Activated CD8-positive, alpha-beta T cell treated with anti-CD3 and anti-CD28 coated beads for 36 hours (primary cell): ENCODE results near the gene KDM4F. TPM values are rescaled to one million over a fixed set of nuclear protein-coding genes. Genes with fewer than 3 reads are reported as not detected.

Source experiments
- ATAC-seq: fragments of 200-7000 bp; cut with Tn5 transposase; one replicate; pipeline ENCODE4 v1.10.0; 2021; ENCODE audit warnings: mild to moderate bottlenecking, moderate library complexity
- CTCF ChIA-PET: fragments of 350-600 bp; sonication (Branson Sonifier 250); formaldehyde crosslinking; loops from one replicate; lab custom pipeline; 2021; ENCODE audit warnings: antibody characterized with exemption; lab: Charles Lee
- POLR2A ChIA-PET: fragments of 350-600 bp; sonication (Branson Sonifier 250); formaldehyde crosslinking; loops from one replicate; lab custom pipeline; 2021; ENCODE audit warnings: antibody characterized with exemption; lab: Charles Lee
- DNase-seq: peaks from one replicate; pipeline ENCODE4 v3.0.0-alpha.2; 2020
- H3K27ac Mint-ChIP-seq: one replicate; pipeline ENCODE4 v1.8.0; 2021; ENCODE audit warnings: mild to moderate bottlenecking, mixed read lengths
- H3K27me3 Mint-ChIP-seq: one replicate; pipeline ENCODE4 v1.8.0; 2021; ENCODE audit warnings: mixed read lengths
- H3K36me3 Mint-ChIP-seq: one replicate; pipeline ENCODE4 v1.8.0; 2021; ENCODE audit warnings: low read depth, mixed read lengths
- H3K4me1 Mint-ChIP-seq: one replicate; pipeline ENCODE4 v1.8.0; 2021; ENCODE audit warnings: low read depth, mixed read lengths
- H3K4me3 Mint-ChIP-seq: one replicate; pipeline ENCODE4 v1.8.0; 2021; ENCODE audit warnings: mild to moderate bottlenecking, moderate library complexity, mixed read lengths
- H3K9me3 Mint-ChIP-seq: one replicate; pipeline ENCODE4 v1.8.0; 2021; ENCODE audit warnings: mixed read lengths
- intact Hi-C: fragments of 100-400 bp; cut with micrococcal nuclease; formaldehyde crosslinking; loops from one replicate; pipeline ENCODE4 v1.10.0; 2022
- total RNA-seq, 2 experiments: library from RNA; stranded (reverse); gene quantifications; one replicate each; pipeline ENCODE4 v1.2.3, GENCODE V29; 2021
- TF ChIP-seq, protein P1 (sequence below): fragments of 200-600 bp; IDR thresholded peaks from one replicate; pipeline ENCODE4 v1.8.0; 2022; ENCODE audit warnings: antibody characterized with exemption, mild to moderate bottlenecking

KDM4F gene
- total RNA-seq, 2 experiments from 2014 or later = not detected

DNA sequence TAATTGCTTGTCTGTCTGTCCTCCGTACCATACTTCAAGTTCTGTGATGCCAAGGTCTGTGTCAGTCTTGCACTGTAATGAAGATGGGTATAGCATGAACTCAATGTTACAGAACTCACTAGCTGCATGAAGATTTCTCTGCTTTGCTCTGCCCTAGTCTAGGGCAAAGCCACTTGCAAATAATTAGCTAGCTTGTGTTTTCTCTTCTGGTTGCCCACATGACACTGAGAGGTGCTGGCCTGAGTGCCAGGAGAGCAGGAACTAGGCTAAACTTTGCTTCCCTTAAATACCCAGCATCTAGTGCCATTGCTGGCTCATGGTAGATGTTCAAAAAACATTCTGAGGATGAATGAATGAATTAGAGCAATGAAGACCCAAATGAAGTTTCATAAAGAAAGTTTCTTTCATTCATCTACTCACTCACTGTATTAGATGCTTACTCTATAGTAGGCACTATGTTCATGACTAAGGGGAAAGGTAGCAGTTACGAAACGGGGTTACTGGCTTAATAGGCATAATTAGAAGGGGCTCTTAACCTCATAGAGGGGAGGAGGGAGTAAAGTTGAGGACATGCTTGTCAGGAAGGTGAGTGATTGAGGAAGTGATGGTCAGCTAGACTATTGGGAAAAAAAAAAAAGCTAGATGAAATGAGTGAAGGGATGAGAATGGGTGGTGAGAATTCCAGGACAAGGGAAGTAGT is 36.0 kb downstream of the KDM4F start:
- ChIA-PET CTCF (interaction anchor here (1.1 to 3.9 kb wide), 6 partner anchors 10 to 72 kb away, joined by 3 to 24 read pairs (median 7); partner anchors contain the start of gene SRSF8), POLR2A (interaction anchor here (0.5 to 1.8 kb wide), 7 partner anchors 9 to 706 kb away, joined by 3 to 9 read pairs (median 4); partner anchors contain the start of genes CEP57 and SRSF8)
- Mint-ChIP-seq H3K36me3 (peaks cover 1% of the 10 kb centered on the region), H3K27ac (peak overlapping the region; percentile 27), H3K27me3 (no peaks in the 10 kb centered on the region), H3K4me3 (no peak overlapping the region), H3K9me3 (no peaks in the 10 kb centered on the region), H3K4me1 (peaks cover 44% of the 10 kb centered on the region)
- TF ChIP-seq, protein P1, sequence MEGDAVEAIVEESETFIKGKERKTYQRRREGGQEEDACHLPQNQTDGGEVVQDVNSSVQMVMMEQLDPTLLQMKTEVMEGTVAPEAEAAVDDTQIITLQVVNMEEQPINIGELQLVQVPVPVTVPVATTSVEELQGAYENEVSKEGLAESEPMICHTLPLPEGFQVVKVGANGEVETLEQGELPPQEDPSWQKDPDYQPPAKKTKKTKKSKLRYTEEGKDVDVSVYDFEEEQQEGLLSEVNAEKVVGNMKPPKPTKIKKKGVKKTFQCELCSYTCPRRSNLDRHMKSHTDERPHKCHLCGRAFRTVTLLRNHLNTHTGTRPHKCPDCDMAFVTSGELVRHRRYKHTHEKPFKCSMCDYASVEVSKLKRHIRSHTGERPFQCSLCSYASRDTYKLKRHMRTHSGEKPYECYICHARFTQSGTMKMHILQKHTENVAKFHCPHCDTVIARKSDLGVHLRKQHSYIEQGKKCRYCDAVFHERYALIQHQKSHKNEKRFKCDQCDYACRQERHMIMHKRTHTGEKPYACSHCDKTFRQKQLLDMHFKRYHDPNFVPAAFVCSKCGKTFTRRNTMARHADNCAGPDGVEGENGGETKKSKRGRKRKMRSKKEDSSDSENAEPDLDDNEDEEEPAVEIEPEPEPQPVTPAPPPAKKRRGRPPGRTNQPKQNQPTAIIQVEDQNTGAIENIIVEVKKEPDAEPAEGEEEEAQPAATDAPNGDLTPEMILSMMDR = no peak
- no peak for ATAC-seq
- DNase-seq = no peak
- intact Hi-C loops = no loop called here

DNA sequence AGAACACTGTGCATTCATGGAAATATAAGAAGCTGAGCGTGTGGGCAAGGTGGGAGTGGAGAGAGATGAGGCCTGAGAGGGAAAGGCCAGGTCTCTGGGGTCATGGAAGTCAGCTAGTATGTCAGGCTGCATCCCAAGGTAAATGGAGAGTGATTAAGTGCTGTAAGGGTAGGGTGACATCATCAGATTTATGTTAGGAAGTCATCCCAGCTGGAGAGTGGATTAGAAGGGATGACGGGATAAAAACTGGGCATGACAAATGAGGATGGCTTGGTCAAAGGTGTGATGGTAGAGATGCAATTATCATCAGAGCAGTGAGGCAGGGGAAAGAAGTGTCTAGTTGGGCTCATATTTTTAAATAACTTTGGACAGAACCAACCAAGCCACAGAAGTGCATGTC is 36.9 kb downstream of the KDM4F start:
- no peaks in the 10 kb centered on the region for H3K27me3 Mint-ChIP-seq
- POLR2A ChIA-PET = interaction anchor here (0.5 kb wide), 1 partner anchor 299 kb away, joined by 4 read pairs; no protein-coding TSS in a partner anchor
- intact Hi-C loops = no loop called here
- H3K27ac Mint-ChIP-seq = no peak overlapping the region
- peaks cover 2% of the 10 kb centered on the region for H3K36me3 Mint-ChIP-seq
- H3K9me3 Mint-ChIP-seq = no peaks in the 10 kb centered on the region
- H3K4me1 Mint-ChIP-seq = peaks cover 52% of the 10 kb centered on the region
- no peak overlapping the region for H3K4me3 Mint-ChIP-seq
- TF ChIP-seq, protein P1 = no peak
- DNase-seq (no peak), ATAC-seq (no peak)
- CTCF ChIA-PET = interaction anchor here (1.3 to 3.9 kb wide), 4 partner anchors 15 to 88 kb away, joined by 3 to 24 read pairs (median 8); partner anchors contain the start of gene SRSF8

DNA sequence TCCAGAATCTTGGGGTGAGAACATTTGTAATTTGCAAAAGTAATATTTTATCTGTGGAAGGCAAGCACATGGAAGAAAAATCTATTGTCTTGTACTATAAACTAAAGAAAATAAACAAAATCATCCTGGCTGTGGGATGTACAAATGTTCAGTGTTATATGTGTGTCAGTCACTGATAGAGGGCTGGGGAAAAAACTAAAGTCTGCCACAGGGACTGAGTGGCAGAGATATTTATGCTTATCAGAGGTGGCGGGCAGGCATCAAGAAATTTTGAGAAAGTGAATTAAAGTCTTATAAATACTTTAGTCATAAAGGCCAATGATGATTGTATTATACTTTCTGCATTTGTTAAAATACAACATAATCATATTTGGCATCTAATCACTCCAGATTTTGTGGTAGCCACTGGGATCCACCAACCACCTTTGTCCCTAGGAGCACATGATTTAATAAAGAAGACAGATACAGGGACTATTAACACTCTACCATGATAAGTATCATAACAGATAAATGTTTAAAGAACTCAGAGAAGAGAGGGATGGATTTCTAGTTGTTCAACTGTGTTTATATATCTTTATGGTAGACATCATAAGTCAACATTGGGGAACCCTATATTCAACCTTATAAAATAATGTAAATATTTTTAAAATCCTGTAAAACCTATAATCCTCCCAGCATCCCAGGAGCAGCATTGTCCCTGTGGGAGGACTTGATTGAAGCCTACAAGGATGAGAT is 37.8 kb downstream of the KDM4F start:
- Mint-ChIP-seq H3K9me3 (no peaks in the 10 kb centered on the region), H3K4me3 (no peak overlapping the region), H3K4me1 (peaks cover 57% of the 10 kb centered on the region), H3K27ac (no peak overlapping the region), H3K36me3 (peaks cover 2% of the 10 kb centered on the region), H3K27me3 (no peaks in the 10 kb centered on the region)
- ChIA-PET CTCF (interaction anchor here (1.3 to 3.9 kb wide), 4 partner anchors 16 to 89 kb away, joined by 3 to 24 read pairs (median 8); partner anchors contain the start of gene SRSF8), POLR2A (interaction anchor here (7.3 kb wide), 1 partner anchor 18 kb away, joined by 57 read pairs; the partner anchor contains the start of gene SRSF8)
- DNase-seq (no peak), ATAC-seq (no peak)
- intact Hi-C loops = no loop called here
- TF ChIP-seq, protein P1 = no peak

DNA sequence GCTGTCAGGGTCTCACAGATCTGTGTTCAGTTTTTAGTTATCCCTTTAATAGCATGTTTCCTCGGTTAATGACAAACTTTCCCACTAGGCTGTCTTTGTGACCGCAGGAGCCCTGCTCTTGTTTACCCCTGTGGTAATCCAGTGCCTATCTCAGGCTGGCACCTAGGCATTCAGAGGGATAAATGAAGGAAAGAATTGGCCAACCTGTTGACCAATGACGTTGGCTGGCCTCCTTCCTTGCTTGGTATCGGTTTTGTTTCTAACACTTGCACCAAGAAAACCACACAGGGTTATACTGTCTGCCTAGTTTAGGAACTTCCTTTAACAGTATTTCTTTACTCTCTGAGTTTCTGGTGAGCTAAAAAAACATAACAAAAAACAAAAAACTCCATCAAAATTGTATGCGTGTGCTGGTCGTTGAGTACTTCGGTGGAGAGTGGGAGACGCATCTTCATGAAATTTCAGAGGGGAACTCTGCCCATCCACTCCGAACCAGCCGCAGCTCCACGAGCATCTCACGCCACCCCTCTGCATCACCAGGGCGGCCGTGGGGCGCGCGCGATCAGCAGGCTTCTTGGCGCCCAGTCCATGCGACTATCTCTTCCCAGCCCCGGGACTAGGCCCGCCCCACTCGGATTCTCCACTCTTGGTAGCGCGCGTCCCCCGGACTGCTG is 39.9 kb downstream of the KDM4F start:
- CTCF ChIA-PET = interaction anchor here (0.7 to 7.0 kb wide), 6 partner anchors 9 to 63 kb away, joined by 3 to 132 read pairs (median 4); partner anchors contain the start of gene SRSF8
- Mint-ChIP-seq H3K27ac (peak overlapping the region; percentile 95), H3K27me3 (no peaks in the 10 kb centered on the region), H3K4me1 (peaks cover 66% of the 10 kb centered on the region), H3K4me3 (peak overlapping the region; percentile 83), H3K36me3 (peaks cover 2% of the 10 kb centered on the region), H3K9me3 (no peaks in the 10 kb centered on the region)
- POLR2A ChIA-PET = interaction anchor here (0.7 to 7.3 kb wide), 6 partner anchors 8 to 703 kb away, joined by 3 to 57 read pairs (median 4); partner anchors contain the start of gene SRSF8
- DNase-seq (peak; percentile 46), ATAC-seq (peak; percentile 47)
- TF ChIP-seq, protein P1 = no peak
- intact Hi-C loops = no loop called here
